NCI-H526 (cell line): ENCODE measurements around the gene SSBP3.
A peak's percentile ranks its signal among the peaks of the same experiment; 100 is the strongest.

ENCODE experiments used
- DNase-seq, 2 experiments: peaks; one replicate each; lab custom pipeline; 2025; lab: John Stamatoyannopoulos, UW

SSBP3 gene

DNA sequence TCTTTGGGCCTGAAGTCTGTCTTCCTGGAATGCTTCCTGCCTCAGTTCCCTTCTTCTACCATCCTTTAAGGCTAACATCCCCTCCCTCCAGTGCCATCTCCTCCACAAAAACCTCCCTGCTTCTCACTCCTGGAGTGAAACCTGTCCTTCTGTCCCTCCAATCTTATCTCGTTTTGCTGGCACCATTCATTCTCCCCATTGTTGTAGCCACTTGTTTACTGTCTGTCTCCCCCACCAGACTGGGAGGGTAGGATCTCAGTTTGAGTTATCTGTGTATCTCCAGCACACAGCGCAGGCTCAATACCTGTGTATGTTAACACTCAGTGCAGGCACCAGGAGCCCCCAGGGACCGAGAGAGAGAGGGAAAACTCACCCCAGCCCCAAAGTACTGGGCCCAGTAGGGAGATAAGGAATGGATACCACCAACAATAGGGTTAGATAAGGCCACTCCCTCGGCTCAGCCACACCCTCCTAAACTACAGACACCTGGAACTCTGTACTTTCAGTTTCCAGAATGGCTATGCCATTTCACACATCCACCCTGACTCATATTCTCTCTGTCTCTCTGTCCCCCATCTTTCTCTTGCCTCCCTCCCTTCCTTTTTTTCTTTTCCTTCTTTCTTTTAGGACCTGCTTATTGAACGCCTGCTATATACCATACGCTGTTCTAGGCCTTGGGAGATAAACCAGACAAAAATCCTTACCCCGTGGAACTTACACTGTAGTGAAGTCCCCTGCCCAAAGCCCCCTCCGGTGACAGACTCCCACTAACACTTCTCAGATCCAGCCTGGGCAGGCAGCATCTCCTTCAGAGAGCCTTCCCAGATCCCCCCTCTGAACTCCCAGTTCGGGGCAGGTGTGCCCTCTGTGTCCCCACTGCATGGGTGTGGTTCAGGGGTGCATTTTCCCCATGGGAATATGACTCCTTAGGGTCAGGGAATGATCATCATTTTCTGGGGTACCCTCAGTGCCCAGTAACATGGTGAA, 3.3 kb upstream of the SSBP3 start:
- peak in 1 of 2 experiments; percentile 11 for DNase-seq

DNA sequence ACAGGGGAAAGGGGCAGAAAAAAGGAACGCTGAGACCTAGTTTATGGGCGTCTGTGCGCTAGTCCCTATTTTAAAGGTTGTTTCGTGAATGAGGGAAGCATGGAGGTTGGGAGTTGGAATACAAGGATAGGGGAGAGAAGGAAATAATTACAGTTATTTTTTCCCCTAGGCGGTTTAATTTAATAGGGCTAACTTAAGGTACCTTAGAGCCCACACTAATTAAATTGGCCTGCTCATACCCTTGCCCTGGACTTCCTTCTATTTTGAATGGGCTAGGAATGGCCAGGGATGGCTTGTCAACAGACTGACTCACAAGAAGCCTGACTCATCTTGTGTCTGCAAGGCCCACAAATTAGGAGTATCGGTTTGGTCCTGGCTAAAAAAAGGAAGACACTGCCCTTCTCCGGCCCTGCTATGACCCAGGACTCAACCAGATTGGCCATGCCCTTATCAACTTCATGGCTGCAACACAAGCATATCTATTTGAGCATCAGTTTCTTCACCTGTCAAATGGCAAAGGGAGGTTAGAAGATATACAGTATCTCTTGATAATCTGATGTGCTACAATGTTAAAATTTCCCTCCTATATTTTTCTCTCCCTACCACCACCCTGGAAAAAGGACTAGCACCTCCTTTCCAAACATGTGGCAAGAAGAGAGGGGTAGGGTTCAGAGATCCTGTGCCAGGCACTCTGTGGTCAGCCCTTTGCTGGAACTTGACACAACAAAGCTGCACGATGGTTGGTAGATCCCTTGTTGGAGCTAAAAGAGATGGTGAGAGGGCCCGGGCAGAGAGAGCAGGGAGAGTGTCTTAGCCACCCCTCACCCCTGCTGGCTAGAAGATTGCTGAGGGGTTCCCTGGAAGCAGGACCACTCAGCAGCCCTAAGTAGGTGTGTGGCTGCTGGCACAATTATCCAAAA, 2.2 kb upstream of the SSBP3 start:
- no peak for DNase-seq

DNA sequence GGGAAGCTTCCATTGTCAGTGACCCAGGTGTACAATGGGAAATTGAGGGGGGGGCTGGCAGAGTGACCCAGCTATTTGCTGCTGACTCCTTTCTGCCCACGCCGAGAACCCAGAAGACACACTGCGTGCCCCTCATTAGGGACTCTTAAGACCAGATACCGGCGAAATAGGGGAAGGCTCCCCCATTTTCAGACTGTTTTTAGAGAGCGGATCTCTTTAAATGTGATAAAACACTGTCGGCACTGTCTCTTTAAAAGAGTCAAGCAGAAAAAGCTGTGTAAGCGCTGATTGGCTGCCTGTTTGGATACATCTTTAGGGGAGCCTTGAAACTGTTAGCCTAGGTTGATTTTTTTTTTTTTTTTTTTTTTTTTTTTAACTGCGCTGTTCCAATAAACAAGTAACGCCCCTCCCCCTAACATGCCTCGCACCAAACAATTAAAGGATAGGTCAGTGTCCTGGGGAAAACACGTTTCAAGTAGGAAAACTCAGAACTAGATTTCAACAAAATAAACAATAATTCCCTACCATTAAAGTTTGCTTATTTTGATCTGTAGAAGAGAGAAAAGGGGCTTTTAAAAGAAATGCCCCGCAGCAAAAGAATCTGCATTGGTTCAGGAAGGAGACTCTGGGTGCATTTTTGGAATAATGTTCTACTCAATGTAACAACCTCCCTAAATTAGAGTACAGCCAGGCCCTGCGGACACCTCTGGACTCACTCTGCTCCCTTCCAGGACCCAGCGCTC, 1.4 kb upstream of the SSBP3 start:
- DNase-seq = peak; percentile 87 to 95

DNA sequence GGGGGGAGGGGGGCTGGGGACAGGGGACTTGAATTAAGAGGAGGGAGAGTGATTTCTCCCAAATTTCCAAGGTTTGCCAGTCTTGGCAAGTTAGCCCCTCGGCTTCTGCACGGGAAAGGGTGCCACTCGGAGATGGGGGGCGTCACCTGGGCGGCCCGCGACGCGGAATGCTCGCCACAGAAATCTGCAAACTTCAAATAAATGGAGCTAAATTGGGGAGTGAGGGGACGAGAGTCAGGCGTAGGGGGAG, 885 bp upstream of the SSBP3 start:
- no peak for DNase-seq

DNA sequence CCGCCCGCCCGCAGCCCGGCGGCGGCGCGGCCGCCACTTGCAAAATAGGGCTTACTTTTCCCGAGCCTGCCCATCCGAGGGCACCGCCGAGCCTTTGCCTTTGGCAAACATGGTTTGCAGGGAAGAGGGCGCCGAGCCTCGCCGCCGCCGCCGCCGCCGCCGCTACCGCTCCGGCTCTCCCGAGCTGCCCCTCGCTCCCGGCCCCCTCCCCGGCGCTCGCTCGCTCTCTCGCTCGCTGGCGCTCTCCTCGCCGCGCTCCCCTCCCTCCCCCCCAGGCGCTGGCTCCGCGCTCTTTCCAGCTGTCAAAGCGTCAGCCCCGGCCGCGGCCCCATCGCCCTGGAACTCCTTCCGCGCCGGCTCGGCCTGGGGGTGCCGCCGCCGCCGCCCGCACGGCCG, 298 bp downstream of the SSBP3 start:
- peak in 1 of 2 experiments; percentile 64 for DNase-seq

DNA sequence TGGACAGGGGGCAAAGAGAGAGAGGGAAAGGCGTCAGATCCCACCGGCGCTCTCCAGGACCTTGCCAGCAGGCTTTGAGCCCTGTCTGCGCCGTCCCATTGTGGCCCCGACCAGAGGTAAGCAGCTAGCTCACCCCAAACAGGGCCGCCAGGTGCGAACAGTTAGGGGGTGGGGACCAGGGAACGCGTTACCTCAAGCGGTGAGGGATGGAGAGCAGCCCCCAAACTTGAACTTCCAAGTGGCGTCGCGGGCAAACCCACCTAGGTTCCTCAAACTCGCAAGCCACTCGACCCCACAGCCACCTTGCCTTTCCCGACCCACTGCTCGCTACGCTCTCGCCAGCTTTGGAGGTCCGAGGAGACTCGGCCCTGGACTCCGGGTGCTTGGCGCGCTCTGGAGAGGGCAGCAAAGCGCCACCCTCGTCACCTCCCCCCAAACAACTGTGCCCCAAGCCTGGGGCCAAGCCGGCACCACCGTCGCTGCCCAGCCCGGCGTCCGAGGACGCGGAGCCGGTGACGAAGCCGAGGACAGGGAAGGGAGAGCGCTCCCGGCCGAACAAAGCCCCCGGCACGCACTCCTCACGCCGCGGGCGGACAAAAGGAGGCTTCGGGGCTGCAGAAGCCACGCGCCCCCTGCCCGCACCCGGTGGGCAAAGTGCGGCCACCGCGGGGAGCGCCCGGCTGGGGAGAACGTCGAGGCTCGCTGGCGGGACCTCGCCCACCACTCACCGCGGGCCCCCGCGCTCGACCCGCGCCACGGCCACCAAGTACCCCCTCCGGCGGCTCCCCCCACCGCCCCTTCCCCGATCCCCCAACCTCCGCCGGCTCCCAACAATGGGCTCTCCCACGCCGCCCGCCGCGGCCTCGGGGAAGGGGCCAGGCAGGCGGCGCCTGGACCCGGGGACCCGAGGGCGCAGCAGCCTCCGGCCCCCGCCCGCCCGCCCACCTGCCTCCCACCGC, 976 bp downstream of the SSBP3 start:
- peak; percentile 17 to 66 for DNase-seq

DNA sequence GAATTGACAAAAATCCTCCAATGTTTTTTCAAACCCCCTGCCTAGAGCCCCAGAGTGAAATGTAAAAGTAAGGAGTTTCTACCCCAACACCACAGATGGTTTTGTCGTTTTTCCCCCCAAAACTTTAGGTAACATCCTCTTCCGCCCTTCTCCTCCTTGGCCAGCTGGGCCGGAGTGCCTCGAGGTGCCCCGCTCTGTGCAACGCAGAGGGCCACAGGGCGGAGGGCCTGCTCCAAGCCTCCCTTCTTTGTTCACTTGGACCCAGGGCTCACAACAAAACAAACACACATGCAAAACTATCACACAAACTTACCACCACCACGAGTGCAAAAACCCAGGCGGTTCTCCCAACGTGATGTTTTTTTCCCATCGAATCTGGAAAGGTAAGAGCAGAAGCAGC, 1.9 kb downstream of the SSBP3 start:
- DNase-seq = peak in 1 of 2 experiments; percentile 54

DNA sequence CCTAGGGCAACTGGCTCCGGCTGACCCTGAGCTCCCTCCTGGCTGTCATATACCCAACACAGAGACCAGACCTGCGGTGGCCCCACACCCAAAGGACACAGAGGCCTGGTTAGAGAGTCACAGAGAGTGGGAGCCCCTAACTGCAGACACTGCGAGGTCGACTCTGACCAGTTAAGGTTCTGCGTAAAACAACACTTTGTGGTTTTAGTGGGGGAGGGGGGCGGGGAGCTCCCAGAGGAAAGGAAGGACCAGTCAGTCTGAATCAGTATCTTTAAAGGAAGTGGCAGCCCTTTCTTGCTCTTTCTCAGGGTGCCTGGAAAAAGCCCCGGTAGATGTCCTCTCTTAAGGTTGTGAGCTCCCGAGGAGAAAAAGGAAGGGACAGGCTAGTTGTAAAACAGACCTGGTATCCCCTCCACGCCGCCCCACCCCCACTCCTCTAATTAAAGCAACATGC, 2.4 kb downstream of the SSBP3 start:
- peak in 1 of 2 experiments; percentile 11 for DNase-seq

DNA sequence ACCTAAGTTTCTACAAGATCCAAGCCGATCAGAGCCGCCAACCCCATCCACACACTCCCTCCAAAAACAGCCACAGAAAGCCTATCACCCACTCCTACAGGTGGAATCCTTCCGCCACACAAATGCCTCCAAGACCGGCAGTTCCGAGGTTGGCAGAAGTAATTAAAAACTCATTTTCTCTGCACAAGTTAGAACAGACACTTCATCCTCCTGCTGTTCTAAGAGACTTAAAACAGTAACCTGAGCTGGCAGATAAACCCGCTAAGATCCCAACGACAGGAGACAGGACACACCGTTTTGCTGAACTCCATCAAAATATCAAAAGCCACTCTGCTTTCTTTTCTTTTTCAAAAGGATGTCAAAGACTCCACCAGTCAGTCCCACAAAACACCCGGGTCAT, 2.8 kb downstream of the SSBP3 start:
- no peak for DNase-seq

DNA sequence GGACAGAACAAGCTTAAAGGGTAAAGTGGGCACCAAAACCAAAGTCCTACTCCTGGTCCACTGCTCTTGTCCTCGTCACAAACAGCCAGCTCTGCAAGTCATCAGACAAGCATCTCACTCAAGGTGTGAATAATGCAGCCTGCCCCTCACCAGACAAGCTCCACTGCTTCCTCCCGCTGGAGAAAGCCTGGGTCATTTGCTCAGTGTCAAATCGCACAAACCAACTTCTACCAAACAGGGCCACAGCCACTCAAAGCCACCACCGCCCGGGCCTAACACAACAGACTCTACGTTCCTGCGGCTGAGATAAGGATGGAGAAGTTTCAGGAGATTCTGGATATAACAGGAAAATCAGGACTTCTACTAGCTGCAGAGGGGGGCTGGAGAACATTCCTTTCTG, 3.3 kb downstream of the SSBP3 start:
- DNase-seq = peak in 1 of 2 experiments; percentile 18

DNA sequence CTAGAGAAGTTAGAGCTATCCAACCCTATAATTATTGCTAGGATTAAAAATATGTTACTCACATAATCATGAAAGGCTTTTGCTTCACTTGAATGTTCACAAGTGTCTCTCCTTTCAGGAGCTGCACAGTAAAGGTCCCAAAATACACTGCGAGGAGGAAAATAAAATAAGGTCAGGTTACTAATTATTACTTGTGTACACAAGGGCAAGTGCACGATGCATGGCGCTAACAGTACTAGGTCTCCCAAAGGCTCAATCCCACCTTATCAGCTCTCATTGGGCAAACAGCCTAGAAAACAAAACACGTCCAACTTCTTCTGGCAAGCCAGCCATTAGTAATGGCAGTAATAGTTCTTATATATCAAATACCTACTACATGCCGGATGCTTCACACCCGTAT, 4.4 kb downstream of the SSBP3 start:
- DNase-seq = no peak

DNA sequence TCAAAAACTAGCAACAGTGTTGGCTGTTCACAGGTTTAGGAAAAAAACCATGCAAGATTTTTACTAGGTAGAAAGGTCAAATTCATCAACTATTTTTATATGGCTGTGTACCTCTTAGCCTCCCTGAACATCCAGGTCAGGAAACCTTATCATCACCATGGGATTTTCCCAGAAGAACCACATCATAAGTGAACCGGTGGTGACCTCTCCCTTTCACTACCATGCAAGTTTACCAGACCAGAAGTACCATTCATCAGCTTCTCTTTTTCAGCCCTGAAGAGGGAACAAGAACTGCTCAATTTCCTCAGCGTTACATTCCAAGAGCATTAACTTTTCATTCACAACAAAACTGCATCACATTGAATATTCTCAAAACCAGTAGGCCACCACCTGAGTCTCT, 5.9 kb downstream of the SSBP3 start:
- DNase-seq = no peak

DNA sequence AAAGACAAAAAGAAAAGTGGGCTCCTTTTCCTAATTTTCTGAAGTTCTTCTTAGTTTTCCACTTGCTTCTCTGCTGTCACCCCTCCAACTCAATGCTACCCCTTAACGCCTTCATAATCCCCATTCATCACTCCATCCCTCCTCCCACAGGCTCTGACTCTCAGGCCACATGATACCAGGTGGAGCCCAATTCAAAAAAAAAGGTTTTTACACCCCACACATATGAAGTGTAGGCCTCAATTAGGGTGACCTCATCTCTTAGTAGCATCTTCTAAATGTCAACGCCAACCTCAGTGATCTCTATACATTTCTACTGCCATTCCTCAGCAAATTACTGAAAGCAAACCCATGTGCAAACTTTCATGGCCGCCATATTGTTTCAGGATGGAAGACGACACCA, 6.4 kb downstream of the SSBP3 start:
- no peak for DNase-seq

DNA sequence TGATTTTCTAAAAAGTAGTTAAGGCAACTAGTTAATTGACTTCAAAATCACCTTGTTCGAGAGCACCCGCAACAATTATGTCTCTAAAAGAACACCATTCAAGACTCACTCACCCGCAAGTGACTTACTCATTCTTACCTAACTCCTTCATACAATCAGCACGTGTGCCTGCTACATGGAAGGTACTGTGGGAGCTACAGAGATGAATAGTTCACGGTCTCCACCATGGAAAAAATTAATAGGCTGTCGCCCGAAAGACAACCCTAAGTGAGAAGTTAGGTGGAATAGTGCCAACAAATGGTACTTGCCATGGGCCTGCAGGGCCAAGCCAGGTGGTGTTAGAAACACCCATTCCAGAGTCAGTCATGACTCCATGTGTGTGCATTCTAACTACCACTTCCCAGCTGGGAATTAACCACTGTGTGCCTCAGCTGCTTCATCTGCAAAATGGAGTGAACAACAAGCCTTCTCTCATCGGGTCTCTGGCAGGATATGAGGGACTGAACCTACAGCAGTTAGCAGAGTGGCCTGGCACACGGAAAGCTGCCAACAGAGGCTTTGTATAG, 7.1 kb downstream of the SSBP3 start:
- no peak for DNase-seq

DNA sequence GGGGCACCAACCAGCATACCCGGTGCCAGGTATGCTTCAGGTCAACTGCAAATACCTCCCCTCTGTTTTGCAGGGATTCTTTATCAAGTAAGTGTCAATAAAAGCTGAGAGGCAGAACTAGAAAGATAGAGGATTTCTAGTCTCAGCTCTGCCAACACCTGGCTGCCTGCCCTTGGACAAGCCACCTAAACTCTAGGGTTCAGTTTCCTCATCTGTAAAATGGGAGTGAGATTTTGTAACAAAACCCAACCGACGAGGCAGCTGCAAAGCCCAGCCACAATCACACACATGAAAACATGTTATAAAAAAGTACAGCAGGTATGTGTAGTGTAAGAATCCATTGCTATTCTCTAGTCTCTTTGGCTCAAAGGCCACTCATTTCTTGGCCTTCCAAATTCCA, 8.2 kb downstream of the SSBP3 start:
- no peak for DNase-seq

DNA sequence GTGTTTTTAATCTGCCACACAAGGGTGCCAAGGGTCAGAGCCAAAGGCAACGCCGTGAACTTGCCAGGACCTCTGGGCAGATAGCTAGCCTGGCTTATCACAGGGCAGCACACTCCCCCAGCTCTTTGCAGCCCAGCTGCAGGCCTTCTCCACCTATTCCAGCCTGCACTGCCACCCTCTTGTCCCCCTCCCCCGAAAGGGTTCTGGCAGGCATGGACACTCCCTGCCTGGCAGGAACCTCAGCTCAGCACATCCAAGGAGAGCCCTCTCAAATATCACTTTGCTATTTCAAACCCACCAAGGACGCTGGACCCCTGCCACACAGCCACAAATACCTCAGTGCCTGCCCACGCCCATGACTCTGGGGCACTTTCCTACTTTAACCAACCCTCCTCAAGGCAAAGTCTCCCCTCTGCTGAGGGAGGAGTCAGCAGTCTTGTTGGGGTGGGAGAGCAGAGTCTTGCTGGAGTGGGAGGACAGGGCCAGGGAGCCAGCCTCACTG, 9.1 kb downstream of the SSBP3 start:
- no peak for DNase-seq

DNA sequence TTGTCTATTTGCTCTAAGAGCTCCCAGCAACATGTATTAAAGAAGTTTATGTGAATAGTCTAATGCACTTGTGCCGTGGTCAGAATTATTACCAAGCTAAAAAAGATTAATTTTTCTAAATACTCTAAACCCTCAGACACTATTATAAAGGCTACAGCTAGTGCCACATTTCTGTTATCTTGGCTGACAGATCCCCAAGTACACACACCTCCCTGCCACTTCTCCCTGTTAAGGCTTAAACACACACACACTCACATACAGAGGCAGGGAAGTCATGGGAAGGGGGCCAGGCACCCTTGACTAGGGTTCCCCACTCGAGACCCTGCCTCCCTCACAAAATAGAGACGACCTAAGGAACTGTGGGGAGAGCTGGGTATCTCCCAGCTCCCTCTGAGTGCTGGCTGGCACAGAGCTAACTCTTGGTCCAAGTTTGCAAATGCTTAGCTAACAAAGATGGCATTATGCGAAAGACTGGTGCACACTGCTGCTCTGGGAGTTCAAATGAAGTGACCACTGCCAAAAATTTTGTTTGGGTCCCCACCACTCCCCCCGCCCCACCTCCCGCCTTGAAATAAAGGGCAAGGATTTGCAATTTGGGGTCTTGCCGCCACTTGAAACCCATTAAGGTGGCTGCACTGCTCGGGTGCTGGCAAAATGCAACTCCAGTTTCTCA, 9.8 kb downstream of the SSBP3 start:
- no peak for DNase-seq

DNA sequence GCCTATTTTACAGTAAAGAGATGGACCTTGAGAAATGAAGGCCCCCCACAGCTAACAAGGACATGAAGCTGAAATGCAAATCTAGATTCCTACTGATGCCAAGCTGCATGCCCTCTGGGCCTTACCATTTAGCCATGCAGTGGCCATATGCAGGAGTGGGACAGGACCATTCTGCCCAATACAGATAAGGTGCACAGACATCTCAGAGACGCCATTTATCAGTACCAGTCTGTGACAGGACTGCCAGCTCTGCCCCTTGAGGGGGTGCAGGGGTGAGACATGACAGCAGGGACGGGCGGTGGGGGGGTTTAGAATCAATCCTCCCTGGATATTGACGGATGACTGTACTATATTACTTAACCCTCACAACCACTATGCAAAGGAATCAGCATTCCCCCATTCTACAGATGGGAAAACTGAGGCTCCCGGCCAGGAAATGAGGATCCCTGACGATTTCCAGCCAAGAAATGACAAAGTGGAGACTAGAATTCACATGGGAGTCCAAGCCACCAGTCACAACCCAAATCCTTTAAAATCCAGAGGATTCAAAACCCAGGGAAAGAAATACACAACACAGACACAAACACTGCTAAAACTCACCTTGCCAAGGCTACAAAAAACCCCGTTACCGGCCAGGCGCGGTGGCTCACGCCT, 10.8 kb downstream of the SSBP3 start:
- DNase-seq = no peak

DNA sequence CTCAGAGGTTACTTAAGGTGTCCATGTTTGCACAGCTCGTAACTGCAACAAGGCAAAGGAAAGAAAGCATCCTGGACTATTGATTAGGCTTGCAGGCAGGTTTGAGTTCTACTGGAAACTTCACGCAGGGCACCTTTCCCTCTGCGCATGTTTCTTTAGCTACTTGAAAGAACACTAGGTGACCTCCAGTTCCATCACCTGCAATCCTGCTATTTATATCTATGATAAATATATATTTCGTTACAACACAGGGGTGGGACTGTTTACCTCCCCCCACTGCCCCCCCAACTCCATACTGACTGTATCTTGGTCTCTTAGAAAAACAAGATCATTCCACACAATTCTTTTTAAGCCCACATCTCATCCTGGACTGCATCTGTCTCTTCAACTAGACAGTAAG, 12.1 kb downstream of the SSBP3 start:
- DNase-seq = no peak
